Smooth muscle cell of the brain vasculature (primary cell): ENCODE data around the gene ZFYVE28.
"Not testable (repeated sequence)": the region's sequence is repeated elsewhere in the genome, so short reads cannot be mapped to it uniquely, and the experiment has no call there.

Experiments used
- DNase-seq: peaks from one replicate; pipeline ENCODE4 v3.0.0-alpha.2; 2012; ENCODE audit warnings: low read depth, low spot score

Gene ZFYVE28

GRCh38 chr4:2289955-2290333, 128.5 kb downstream of the ZFYVE28 start:
- no peak for DNase-seq

DNA sequence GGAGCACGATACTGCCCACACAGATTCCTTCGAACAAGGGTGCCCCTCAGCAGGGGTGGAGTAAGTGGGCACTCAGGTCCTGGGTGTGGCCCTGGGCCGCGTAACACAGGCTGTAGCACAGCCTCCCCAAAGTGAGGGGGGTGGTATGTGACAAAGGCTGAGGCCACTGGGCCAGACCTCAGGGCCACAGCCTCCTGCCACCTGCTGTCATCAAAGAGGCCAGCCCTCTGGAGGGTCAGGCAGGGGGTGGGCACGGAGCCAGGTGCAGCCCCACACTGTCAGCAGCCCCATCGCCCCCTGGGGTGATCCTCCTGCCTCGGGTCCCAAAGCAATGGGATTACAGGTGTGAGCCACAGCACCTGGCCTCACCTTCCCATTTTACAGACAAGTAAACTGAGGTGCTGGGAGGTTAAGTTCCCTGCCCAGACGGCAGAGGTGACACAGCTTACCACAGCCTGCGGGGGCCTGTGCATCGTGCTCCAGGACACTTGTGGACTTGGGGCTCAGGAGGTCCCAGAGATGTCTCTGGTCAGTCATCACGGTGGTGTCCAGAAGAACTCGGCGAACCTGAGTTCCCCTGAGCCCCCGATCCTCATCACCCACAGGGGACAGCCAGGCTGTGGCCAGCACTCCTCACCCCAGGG, 129.0 kb downstream of the ZFYVE28 start:
- no peak for DNase-seq

GRCh38 chr4:2288051-2288541, 130.3 kb downstream of the ZFYVE28 start:
- no peak for DNase-seq

- no peak for DNase-seq
Observed at GRCh38 chr4:2287594-2287915, 130.9 kb downstream of the ZFYVE28 start.

DNA sequence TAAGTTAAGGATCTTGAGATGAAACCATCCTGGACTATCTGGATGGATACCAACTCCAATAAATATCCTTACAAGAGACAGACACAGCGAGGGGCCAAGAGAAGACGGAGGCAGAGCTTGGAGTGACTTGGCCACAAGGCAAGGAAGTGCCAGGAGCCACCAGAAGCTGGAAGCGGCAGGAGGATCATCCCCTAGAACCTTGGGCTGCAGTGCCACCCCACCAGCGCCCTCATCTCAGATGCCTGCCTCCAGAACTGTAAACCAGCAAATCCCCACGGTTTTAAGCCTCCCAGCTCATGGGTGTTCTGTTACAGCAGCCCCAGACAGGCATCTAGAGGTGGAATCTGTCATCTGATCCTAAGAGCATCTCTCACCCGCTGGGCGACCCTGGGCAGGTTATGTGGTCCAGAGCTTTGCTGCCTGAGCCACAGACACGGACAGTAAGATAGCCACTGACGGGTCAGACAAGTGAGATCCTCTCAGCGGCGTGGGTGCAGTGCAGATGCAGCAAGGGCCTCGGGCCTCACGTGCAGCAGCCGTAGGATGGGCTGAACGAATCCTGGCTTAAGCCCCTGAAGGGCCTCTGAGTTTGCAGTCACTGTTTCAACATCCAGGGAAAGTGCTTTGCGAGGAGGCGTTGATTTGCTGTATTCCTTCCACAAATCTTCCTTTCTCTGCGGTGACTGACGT, 131.4 kb downstream of the ZFYVE28 start:
- no peak for DNase-seq

- DNase-seq: no peak
Observed at GRCh38 chr4:2285613-2286381, 132.6 kb downstream of the ZFYVE28 start.

DNA sequence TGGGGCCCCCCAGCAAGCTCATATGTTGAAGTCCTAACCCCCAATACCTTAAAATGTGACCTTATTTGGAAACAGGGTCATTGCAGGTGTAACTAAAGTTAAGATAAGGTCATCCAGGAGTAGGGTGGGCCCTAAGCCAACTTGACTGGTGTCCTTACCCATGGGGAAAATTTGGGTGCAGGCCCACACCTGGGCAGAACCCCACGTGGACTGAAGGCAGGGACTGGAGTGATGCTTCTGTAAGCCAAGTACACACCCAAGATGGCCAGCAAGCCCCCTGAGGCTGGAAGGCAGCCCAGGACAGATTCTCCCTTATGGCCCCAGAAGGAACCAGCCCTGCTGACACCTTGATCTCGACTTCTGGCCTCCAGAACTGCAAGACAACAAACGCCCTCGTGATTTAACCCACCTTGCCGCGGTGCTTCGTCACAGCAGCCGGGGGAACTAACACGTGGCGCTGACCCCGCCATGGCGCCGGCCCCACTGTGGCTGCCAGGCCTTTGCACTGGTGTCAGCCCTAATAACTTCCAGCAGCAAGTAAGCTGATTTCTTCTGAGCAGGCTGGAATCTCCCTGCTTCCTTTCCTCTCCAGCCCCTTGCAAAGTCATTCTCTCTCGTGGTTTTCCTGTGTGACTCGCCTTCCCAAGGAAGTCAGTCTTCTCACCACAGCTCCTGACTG, 133.4 kb downstream of the ZFYVE28 start:
- no peak for DNase-seq

DNA sequence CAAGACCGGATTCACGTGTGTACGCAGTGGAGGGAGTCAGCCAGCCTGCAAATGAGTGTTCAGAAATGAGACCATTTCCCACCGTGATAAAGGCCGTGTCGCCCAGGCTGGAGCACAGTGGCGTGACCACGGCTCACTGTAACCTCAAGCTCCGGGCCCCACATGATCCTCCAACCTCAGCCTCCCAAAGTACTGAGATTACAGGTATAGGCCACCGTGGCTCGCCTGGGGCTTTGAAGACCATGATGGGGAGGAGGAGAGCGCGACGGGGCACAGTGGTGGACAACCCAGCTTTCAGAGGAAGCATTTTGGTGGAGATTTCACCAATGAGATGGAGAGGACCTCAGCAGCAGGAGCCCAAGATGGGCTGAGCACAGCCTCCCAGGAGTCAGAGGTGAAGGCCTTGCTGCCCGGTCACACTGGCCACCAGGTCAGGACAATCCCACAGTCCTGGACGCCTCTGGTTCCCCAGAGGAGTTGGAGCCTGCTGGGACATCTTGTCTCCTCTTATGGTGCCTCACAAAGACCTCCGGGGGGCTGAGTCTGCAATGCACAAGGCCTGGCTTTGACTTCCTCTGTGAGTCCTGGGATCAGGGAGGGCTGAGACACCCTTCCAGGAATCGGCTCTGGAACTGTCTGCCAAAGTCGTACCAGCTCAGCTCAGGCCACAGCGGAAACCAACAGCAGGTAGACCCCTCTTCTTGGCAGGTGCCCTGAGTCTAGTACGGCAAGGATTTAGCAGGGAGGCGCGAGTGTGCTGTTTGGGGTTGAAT, 134.1 kb downstream of the ZFYVE28 start:
- DNase-seq: no peak

- no peak for DNase-seq
Observed at GRCh38 chr4:2283199-2283711, 135.2 kb downstream of the ZFYVE28 start.

DNA sequence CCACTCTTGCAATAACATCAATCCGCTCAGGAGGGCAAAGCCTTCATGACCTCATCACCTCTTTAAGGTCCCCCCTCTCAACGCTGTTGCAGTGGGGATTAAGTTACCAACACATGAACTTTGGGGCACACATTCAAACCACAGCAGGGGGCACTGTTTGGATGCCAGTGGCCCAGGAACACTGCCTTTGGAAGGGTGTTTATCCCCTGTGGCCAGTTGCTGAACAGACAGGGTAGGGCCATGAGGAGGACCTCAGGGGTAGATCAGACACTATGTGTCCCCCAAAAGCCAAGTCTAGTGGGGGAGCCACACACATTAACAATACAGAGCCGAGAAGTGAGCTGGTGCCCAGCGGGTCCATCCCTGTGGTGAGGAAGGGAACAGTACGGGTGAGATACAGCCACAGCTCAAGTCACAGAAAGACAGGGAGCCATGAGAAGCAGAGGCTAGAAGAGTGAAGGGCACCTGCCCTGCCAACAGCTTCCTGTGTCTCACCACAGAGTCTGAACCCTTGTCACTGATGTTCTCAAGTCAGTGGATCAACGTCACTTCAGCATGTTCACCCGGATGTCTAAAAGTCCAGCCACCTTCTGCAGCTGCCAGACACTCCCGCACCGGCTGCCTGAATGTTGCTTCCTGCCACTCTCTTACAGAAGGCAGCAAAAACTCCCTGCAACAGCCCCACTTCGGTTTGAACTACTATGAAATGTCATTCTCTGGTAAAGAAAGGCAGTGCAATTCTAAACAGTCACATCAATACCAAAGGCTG, 136.7 kb downstream of the ZFYVE28 start:
- no peak for DNase-seq

- DNase-seq: no peak
Observed at GRCh38 chr4:2280531-2281300, 137.7 kb downstream of the ZFYVE28 start.

- DNase-seq: no peak
Observed at GRCh38 chr4:2277956-2278355, 140.5 kb downstream of the ZFYVE28 start.

DNA sequence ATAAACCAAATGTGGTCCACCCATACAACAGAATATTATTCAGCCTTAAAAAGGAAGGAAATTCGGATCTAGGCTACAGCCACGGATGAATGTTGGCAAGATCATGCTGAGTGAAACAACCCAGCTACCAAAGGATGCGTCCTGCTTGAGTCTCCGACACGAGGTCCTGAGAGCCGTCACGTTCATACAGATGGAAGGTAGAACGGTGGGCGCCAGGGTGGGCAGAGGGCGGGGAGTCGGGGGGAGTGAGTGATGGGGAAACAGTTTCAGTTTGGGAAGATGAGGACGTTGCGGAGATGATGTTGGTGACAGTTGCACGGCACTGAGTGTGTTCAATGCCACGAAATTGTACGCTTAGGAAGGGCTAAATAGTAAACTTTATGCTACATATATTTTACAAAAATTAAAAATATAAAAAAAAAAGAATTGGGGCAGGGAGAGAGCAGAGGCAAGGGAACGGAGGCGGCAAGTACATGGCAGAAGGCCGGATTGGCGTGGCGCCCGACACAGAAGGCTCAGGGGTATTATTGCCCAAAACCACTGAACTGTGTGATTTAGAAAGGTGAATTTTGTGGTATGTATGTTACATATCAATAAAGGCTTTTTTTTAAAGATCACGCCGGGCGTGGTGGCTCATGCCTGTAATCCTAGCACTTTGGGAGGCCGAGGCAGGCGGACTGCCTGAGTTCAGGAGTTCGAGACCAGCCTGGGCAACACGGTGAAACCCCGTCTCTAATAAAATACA, 141.7 kb downstream of the ZFYVE28 start:
- DNase-seq: no peak

DNA sequence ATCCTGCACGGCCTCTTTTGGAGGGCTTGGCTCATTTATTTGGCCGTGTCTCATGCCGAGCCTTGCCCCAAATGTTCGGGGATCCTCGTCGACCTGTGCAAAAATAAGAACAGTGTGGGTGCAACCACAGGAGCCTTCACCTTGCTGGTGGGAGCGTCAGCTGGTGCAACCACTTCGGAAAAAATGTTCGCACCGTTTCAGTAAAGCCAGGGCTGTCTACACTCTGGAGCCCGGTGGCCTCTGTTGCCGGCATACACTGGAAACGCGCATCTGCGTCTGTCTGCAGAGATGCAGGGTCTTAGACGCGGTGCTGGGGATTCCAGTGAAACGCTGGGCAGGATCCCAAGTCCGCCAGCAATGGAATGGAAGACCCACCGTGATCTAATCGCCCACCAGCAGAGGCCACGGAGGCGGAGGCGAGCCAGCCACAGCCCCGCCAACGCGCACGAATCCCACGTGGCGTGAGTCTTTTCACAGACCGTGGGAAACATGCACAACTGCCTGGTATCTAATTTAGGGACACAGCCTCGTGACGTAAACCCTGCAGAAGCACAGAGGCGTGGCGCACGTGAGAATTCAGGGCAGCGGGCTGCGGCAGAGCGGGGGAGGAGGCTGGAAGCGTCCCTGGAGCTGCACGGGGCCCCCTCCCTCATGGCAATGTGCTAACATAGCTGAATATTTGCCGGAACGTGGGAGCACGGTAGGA, 142.7 kb downstream of the ZFYVE28 start:
- no peak for DNase-seq

- DNase-seq: not testable (repeated sequence)
Observed at GRCh38 chr4:2275044-2275397, 143.4 kb downstream of the ZFYVE28 start.

DNA sequence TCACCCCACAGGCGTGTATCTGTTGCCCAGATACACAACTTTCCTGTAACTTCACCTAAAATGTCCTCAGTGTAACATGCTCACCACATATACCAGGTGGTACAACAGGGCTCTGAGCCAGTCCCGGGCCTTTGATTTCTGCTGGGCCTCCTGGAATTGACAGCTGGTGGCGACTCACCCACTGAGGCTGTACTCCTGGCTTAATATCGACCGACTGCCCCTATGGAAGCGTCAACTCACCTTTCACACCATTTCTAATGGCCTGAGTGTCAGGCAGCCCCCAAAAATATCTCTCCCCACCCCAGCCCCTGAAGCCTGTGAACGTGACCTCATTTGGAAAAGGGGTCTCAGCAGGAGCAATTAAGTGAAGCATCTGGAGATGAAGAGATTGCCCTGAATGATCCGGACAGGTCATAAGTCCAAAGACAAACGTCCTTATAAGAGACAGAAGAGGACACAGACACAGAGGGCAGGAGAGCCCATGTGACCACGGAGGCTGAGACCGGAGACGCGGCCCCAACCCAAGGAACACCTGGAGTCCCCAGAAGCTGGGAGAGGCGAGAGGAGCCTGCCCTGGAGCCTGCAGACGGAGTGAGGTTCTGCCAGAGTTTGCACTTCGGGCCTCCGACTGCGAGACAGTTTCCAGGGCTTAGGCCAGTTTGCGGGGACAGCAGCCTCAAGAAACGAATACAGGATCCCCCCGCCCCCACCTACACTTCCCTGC, 144.0 kb downstream of the ZFYVE28 start:
- no peak for DNase-seq

DNA sequence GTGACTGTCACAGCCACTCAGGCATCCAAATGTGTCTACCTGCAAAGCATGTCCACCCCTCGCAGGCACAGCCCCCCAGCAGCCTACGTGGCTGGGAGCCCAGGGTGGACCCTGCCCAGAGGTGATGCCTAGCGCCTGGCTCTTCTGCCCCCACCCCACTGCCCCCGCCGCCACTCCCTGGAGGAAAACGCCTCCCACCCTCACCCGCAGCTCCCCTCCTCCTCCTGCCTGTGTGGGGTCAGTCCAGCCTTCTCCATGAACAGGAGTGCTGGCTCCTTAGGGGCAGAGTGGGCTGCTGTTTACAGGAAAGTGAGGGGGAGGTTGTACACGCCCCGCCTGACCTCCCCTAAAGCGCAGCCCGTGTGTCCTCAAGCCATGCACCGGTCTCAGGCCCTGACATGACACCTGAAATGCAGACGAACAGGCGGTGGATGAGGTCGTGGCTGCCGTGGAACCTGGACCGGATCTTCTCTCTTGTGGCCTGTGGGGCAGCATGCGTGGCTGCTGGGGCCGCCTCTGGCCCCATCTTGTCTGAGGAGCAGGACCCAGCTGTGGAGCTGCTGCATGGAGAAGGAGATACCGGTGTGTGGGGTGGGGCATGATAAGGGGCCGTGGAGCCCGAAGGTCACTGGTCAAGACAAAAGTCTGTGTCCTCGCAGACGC, 144.7 kb downstream of the ZFYVE28 start:
- no peak for DNase-seq
